GM21447 (cell line): Measurements from ENCODE around the gene ATP13A2.
"Not testable (repeated sequence)": the region's sequence is repeated elsewhere in the genome, so short reads cannot be mapped to it uniquely, and the experiment has no call there.

Experiments used
- ATAC-seq: cut with Tn5 transposase; IDR thresholded peaks from one replicate; pipeline ENCODE4 v1.9.1; 2021; ENCODE audit not compliant: unreplicated experiment

The ATP13A2 gene

GRCh38 chr1:16961297-16962133, 50.2 kb downstream of the ATP13A2 start:
- no peak for ATAC-seq

GRCh38 chr1:16960560-16961296, 51.0 kb downstream of the ATP13A2 start:
- ATAC-seq: no peak

- ATAC-seq: no peak
Observed at GRCh38 chr1:16958475-16958874, 53.3 kb downstream of the ATP13A2 start.

GRCh38 chr1:16957731-16958130, 54.0 kb downstream of the ATP13A2 start:
- ATAC-seq: no peak

- no peak for ATAC-seq
Observed at GRCh38 chr1:16956775-16957174, 55.0 kb downstream of the ATP13A2 start.

GRCh38 chr1:16955186-16955585, 56.5 kb downstream of the ATP13A2 start:
- no peak for ATAC-seq

- ATAC-seq: no peak
Observed at GRCh38 chr1:16954579-16954978, 57.1 kb downstream of the ATP13A2 start.

- ATAC-seq: not testable (repeated sequence)
Observed at GRCh38 chr1:16952376-16952775, 59.4 kb downstream of the ATP13A2 start.

- not testable (repeated sequence) for ATAC-seq
Observed at GRCh38 chr1:16949026-16949425, 62.7 kb downstream of the ATP13A2 start.

- not testable (repeated sequence) for ATAC-seq
Observed at GRCh38 chr1:16948282-16948891, 63.3 kb downstream of the ATP13A2 start.

- ATAC-seq: no peak
Observed at GRCh38 chr1:16946646-16947045, 65.1 kb downstream of the ATP13A2 start.

GRCh38 chr1:16946185-16946584, 65.5 kb downstream of the ATP13A2 start:
- ATAC-seq: not testable (repeated sequence)

GRCh38 chr1:16945512-16945911, 66.2 kb downstream of the ATP13A2 start:
- ATAC-seq: not testable (repeated sequence)

- ATAC-seq: no peak
Observed at GRCh38 chr1:16944038-16944437, 67.7 kb downstream of the ATP13A2 start.

GRCh38 chr1:16939386-16940180, 72.1 kb downstream of the ATP13A2 start:
- ATAC-seq: not testable (repeated sequence)

GRCh38 chr1:16938351-16939321, 73.1 kb downstream of the ATP13A2 start:
- no peak for ATAC-seq

- ATAC-seq: not testable (repeated sequence)
Observed at GRCh38 chr1:16936580-16936979, 75.1 kb downstream of the ATP13A2 start.
